ENCODE measurements around the gene ITPKA. TPM values are rescaled to one million over a fixed set of nuclear protein-coding genes. Genes with fewer than 3 reads are reported as not detected.

ITPKA gene
- total and polyA plus RNA-seq, 2 of the 13 experiments (the other 11 are each of a cell fraction or from before 2014, with no cell fraction given): 13.2 to 41.3 TPM

DNA sequence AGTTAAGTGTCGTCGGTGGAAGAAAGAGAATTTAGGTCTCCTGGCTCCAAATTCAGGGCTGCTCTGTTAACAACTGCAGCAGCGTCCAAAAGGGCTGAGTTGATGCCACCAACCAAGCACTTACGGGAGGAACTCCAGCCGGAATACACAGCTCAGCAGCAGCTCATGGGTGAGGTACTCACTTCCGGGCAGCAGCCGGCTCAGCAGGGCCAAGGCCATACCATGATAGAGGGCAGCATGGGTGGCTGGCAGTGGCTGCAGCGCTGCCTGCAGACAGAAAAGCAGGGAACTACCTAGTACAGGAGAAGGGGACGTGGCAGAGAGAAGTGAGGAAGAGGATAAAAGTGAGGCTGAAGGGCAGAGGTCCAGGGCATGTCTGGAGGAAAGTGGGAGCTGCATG lies 27.9 kb downstream of the ITPKA start:
- Histone ChIP-seq H3K9me3 (ENCODE audit: low read length) (no peaks in the 10 kb centered on the region), H3K4me3 (replicated peaks in 1 of 3; ENCODE audit: insufficient read depth in 1 of 3, low read depth in 2 of 3, low read length in 3 of 3) (no peak overlapping the region), H3K27me3 (ENCODE audit: control insufficient read depth in 1 of 2, insufficient read depth in 2 of 2, low read length in 2 of 2) (no peaks in the 10 kb centered on the region), H2AFZ (ENCODE audit: low read length) (no peak overlapping the region), H3K4me2 (ENCODE audit: low read depth, low read length) (no peak overlapping the region), H3K79me2 (ENCODE audit: insufficient read depth, low read length) (no peaks in the 10 kb centered on the region), H4K20me1 (ENCODE audit: insufficient read depth, low read length) (no peaks in the 10 kb centered on the region), H3K9ac (ENCODE audit: insufficient read depth, low read depth, low read length) (no peak overlapping the region), H3K36me3 (replicated peaks in 1 of 2; ENCODE audit: control insufficient read depth in 1 of 2, insufficient read depth in 2 of 2, low read length in 2 of 2) (peaks cover 4 to 6% of the 10 kb centered on the region in 2 experiments; a peak in 4 of 5 replicates), H3K27ac (ENCODE audit: extremely low read length, insufficient read depth, low read length) (no peak overlapping the region), H3K4me1 (ENCODE audit: insufficient read depth, low read length) (peaks cover 18% of the 10 kb centered on the region)
- BruUV-seq (replicated peaks): no TSS peak
- CTCF ChIA-PET (ENCODE audit: low intra/inter-chr PET ratio, low total read pairs): no interaction called here
- in situ Hi-C loops (cut with HindIII; ENCODE audit: extremely low pct_ligation_motif_present, low pct_unique_long_range_greater_than_20kb) (no loop called here), intact Hi-C loops (cut with micrococcal nuclease; ENCODE audit: unreplicated experiment) (no loop called here)
- 96% methylated on average over 9 of the region's 9 CpGs for WGBS (ENCODE audit: low lambda C conversion rate)
- POLR2A ChIA-PET: no interaction called here
- no peak for FAIRE-seq
- DNase-seq (ENCODE audit: low spot score): no peak
- no peak for ATAC-seq
- TF ChIP-seq THAP11 (CRISPR knock-in tag; IDR thresholded peaks at IDR 0.05): no peak
- TF ChIP-seq SMAD9 (CRISPR knock-in tag; IDR thresholded peaks at IDR 0.05): no peak
- TF ChIP-seq ZNF570 (CRISPR knock-in tag; IDR thresholded peaks at IDR 0.05; ENCODE audit: borderline replicate concordance): no peak
- no peak for TF ChIP-seq CENPX (CRISPR knock-in tag; IDR thresholded peaks at IDR 0.05)
- no peak for TF ChIP-seq ZBTB37 (CRISPR knock-in tag; IDR thresholded peaks at IDR 0.05)
- no peak for TF ChIP-seq NPAS2 (CRISPR knock-in tag; IDR thresholded peaks at IDR 0.05; ENCODE audit: borderline replicate concordance)
- TF ChIP-seq ZFP82 (CRISPR knock-in tag; IDR thresholded peaks at IDR 0.05; ENCODE audit: borderline replicate concordance): no peak
- no peak for TF ChIP-seq MLXIP (CRISPR knock-in tag; IDR thresholded peaks at IDR 0.05; ENCODE audit: borderline replicate concordance)
- TF ChIP-seq ZNF34 (CRISPR knock-in tag; IDR thresholded peaks at IDR 0.05; ENCODE audit: borderline replicate concordance): no peak
- TF ChIP-seq ZNF782 (CRISPR knock-in tag; IDR thresholded peaks at IDR 0.05; ENCODE audit: borderline replicate concordance): no peak
- TF ChIP-seq ATF2 (CRISPR knock-in tag; IDR thresholded peaks at IDR 0.05): no peak
- TF ChIP-seq ARNT2 (CRISPR knock-in tag; IDR thresholded peaks at IDR 0.05; ENCODE audit: low read depth): no peak
- TF ChIP-seq U2AF2 (IDR thresholded peaks at IDR 0.05; ENCODE audit: low read depth, low read length): no peak
- no peak for TF ChIP-seq ATF7-NPFF (CRISPR knock-in tag; IDR thresholded peaks at IDR 0.05; ENCODE audit: low read depth)
